CD14-positive monocyte (primary cell): ENCODE results near the gene ARID1B. TPM values are rescaled to one million over a fixed set of nuclear protein-coding genes. Genes with fewer than 3 reads are reported as not detected.

Experiments
- DNase-seq, 3 donors: peaks; one replicate each; pipeline ENCODE4 v3.0.0-alpha.2; 2011 to 2022
- H2AFZ ChIP-seq: 2 replicates; pipeline ENCODE4 v1.6.0; 2012; ENCODE audit warnings: mild to moderate bottlenecking, low read depth, low read length, inconsistent platforms; ENCODE audit not compliant: insufficient read depth, poor library complexity, severe bottlenecking
- H3K27ac ChIP-seq, 2 donors: 1 replicate in 1 of 2; 2 replicates in 1 of 2; pipeline ENCODE4 v1.5.1; 2012 to 2013; ENCODE audit warnings: low read length in 2 of 2, control low read depth in 1 of 2, inconsistent platforms in 1 of 2, low read depth in 1 of 2, mild to moderate bottlenecking in 1 of 2
- H3K27me3 ChIP-seq, 2 donors: one replicate each; pipeline versions ENCODE4 v1.6.0 to v1.6.1; 2011 to 2013; ENCODE audit warnings: low read length in 2 of 2; ENCODE audit not compliant: control insufficient read depth in 2 of 2, insufficient read depth in 2 of 2
- H3K36me3 ChIP-seq, 2 donors: replicated peaks in 1 of 2; 1 replicate in 1 of 2; 2 replicates in 1 of 2; pipeline versions ENCODE4 v1.5.1 to v1.6.1; 2012 to 2013; ENCODE audit warnings: low read length in 2 of 2, control low read depth in 1 of 2, inconsistent platforms in 1 of 2, mild to moderate bottlenecking in 1 of 2; ENCODE audit not compliant: insufficient read depth in 2 of 2, control insufficient read depth in 1 of 2
- H3K4me1 ChIP-seq, 2 donors: 1 replicate in 1 of 2; 2 replicates in 1 of 2; pipeline versions ENCODE4 v1.5.1 to v1.6.1; 2012 to 2013; ENCODE audit warnings: low read length in 2 of 2, control low read depth in 1 of 2, inconsistent platforms in 1 of 2, mild to moderate bottlenecking in 1 of 2, moderate library complexity in 1 of 2; ENCODE audit not compliant: insufficient read depth in 2 of 2, control insufficient read depth in 1 of 2
- H3K4me2 ChIP-seq: replicated peaks from 2 replicates; pipeline ENCODE3; 2012; ENCODE audit warnings: low read length, moderate library complexity, mild to moderate bottlenecking; ENCODE audit not compliant: poor library complexity, severe bottlenecking; ENCODE audit errors: extremely low read depth
- H3K4me3 ChIP-seq, 3 experiments: fragments of 200-600 bp in 1 of 3; sonication (generic) in 1 of 3; replicated peaks in 1 of 3; 1 replicate in 2 of 3; 2 replicates in 1 of 3; pipeline ENCODE4 v1.5.1; 2011 to 2013; ENCODE audit warnings: low read length in 3 of 3, mild to moderate bottlenecking in 3 of 3, control low read depth in 2 of 3, low read depth in 2 of 3, inconsistent platforms in 1 of 3, moderate library complexity in 1 of 3
- H3K79me2 ChIP-seq: 2 replicates; pipeline ENCODE4 v1.6.0; 2012; ENCODE audit warnings: mild to moderate bottlenecking, control low read depth, inconsistent platforms, low read length, moderate library complexity; ENCODE audit not compliant: insufficient read depth
- H3K9ac ChIP-seq: 2 replicates; pipeline ENCODE4 v1.6.0; 2017; ENCODE audit warnings: low read length, mild to moderate bottlenecking; ENCODE audit not compliant: insufficient read depth, poor library complexity, severe bottlenecking
- H3K9me3 ChIP-seq, 2 donors: replicated peaks in 1 of 2; 1 replicate in 1 of 2; 2 replicates in 1 of 2; pipeline versions ENCODE4 v1.5.1 to v1.6.1; 2012 to 2013; ENCODE audit warnings: low read length in 2 of 2, control low read depth in 1 of 2; ENCODE audit not compliant: control insufficient read depth in 1 of 2, insufficient read depth in 1 of 2
- H4K20me1 ChIP-seq: 2 replicates; pipeline ENCODE4 v1.6.0; 2012; ENCODE audit warnings: mild to moderate bottlenecking, low read length, control low read depth, moderate library complexity; ENCODE audit not compliant: insufficient read depth
- H3K27ac Mint-ChIP-seq, 7 donors: one replicate each; pipeline ENCODE4 v1.8.0; 2020; ENCODE audit warnings: mild to moderate bottlenecking in 7 of 7, mixed read lengths in 7 of 7, moderate library complexity in 6 of 7, inconsistent platforms in 2 of 7
- H3K27me3 Mint-ChIP-seq, 3 donors: one replicate each; pipeline ENCODE4 v1.8.0; 2021 to 2022; ENCODE audit warnings: low read depth in 3 of 3, mild to moderate bottlenecking in 3 of 3, mixed read lengths in 3 of 3, moderate library complexity in 3 of 3, inconsistent platforms in 1 of 3
- H3K36me3 Mint-ChIP-seq, 2 donors: one replicate each; pipeline ENCODE4 v1.8.0; 2020; ENCODE audit warnings: mixed read lengths in 2 of 2, inconsistent platforms in 1 of 2, mild to moderate bottlenecking in 1 of 2
- H3K4me1 Mint-ChIP-seq: one replicate; pipeline ENCODE4 v1.8.0; 2020; ENCODE audit warnings: mild to moderate bottlenecking, mixed read lengths
- H3K4me3 Mint-ChIP-seq, 2 donors: one replicate each; pipeline ENCODE4 v1.8.0; 2020; ENCODE audit warnings: mild to moderate bottlenecking in 2 of 2, mixed read lengths in 2 of 2, moderate library complexity in 1 of 2
- H3K9me3 Mint-ChIP-seq, 7 donors: one replicate each; pipeline ENCODE4 v1.8.0; 2020 to 2022; ENCODE audit warnings: mixed read lengths in 7 of 7, mild to moderate bottlenecking in 6 of 7, moderate library complexity in 6 of 7, inconsistent platforms in 2 of 7
- WGBS: methylation state at CpG from one replicate; pipeline ENCODE4 v1.1.5; 2013; ENCODE audit warnings: missing lambda C conversion rate; ENCODE audit not compliant: insufficient coverage; 5-methylcytosine and 5-hydroxymethylcytosine counted together
- intact Hi-C, 2 donors: fragments of 100-400 bp; cut with micrococcal nuclease; formaldehyde crosslinking; loops; one replicate each; pipeline versions ENCODE4 v1.15.0 to v1.15.1; 2023
- polyA plus RNA-seq, 3 donors: library from polyadenylated mRNA; depleted of rRNA in 1 of 3; unstranded in 2 of 3; stranded (reverse) in 1 of 3; fragments of 300-500 nt in 2 of 3; fragments of >200 nt in 1 of 3; fragmentation: Illumina TruSeq in 2 of 3; gene quantifications; 1 replicate in 2 of 3; 2 replicates in 1 of 3; pipeline ENCODE4 v1.2.3, GENCODE V29; 2012 to 2021
- TF ChIP-seq, protein P1 (sequence below): fragments of 200-600 bp; IDR thresholded peaks from one replicate; pipeline ENCODE4 v1.8.0; 2022; ENCODE audit warnings: antibody characterized with exemption, mild to moderate bottlenecking

ARID1B gene
- polyA plus RNA-seq, 3 donors = 3.2 to 22.1 (median 3.8) TPM

- H3K9me3 Mint-ChIP-seq = no peaks in the 10 kb centered on the region
- no peak overlapping the region for H3K27ac ChIP-seq
- no peak overlapping the region for H3K4me3 ChIP-seq
- H3K4me3 Mint-ChIP-seq = no peak overlapping the region
- no peaks in the 10 kb centered on the region for H3K4me1 ChIP-seq
- H3K36me3 ChIP-seq = no peaks in the 10 kb centered on the region
- TF ChIP-seq, protein P1, sequence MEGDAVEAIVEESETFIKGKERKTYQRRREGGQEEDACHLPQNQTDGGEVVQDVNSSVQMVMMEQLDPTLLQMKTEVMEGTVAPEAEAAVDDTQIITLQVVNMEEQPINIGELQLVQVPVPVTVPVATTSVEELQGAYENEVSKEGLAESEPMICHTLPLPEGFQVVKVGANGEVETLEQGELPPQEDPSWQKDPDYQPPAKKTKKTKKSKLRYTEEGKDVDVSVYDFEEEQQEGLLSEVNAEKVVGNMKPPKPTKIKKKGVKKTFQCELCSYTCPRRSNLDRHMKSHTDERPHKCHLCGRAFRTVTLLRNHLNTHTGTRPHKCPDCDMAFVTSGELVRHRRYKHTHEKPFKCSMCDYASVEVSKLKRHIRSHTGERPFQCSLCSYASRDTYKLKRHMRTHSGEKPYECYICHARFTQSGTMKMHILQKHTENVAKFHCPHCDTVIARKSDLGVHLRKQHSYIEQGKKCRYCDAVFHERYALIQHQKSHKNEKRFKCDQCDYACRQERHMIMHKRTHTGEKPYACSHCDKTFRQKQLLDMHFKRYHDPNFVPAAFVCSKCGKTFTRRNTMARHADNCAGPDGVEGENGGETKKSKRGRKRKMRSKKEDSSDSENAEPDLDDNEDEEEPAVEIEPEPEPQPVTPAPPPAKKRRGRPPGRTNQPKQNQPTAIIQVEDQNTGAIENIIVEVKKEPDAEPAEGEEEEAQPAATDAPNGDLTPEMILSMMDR = no peak
- H3K9me3 ChIP-seq = no peaks in the 10 kb centered on the region
- WGBS = 99% methylated on average over 7 of the region's 14 CpGs
- no peak overlapping the region for H2AFZ ChIP-seq
- no peak for DNase-seq
- peaks cover 0 to 2% (median 0%) of the 10 kb centered on the region in 3 donors for H3K27me3 Mint-ChIP-seq
- H3K9ac ChIP-seq = no peak overlapping the region
- H3K27ac Mint-ChIP-seq = peak overlapping the region in 4 of 7 donors; percentile 3 to 72 (median 25)
- peaks cover 6 to 10% of the 10 kb centered on the region in 2 donors for H3K36me3 Mint-ChIP-seq
- no peaks in the 10 kb centered on the region for H3K27me3 ChIP-seq
- no peak overlapping the region for H3K4me2 ChIP-seq
- H3K4me1 Mint-ChIP-seq = peaks cover 34% of the 10 kb centered on the region
- H4K20me1 ChIP-seq = peaks cover 100% of the 10 kb centered on the region
- peaks cover 99% of the 10 kb centered on the region for H3K79me2 ChIP-seq
- intact Hi-C loops = no loop called here
Measured at GRCh38 chr6:156822747-156823206, 45.6 kb downstream of the ARID1B start.

GRCh38 chr6:156824142-156824541 lies 47.0 kb downstream of the ARID1B start:
- no peak for DNase-seq
- H3K79me2 ChIP-seq = peaks cover 99% of the 10 kb centered on the region
- H3K9ac ChIP-seq = no peak overlapping the region
- no peak overlapping the region for H2AFZ ChIP-seq
- H3K27me3 ChIP-seq = no peaks in the 10 kb centered on the region
- peak overlapping the region in 1 of 7 donors; percentile 22 for H3K27ac Mint-ChIP-seq
- H3K4me2 ChIP-seq = no peak overlapping the region
- WGBS = 72% methylated on average over 6 of the region's 8 CpGs
- peaks cover 9 to 14% of the 10 kb centered on the region in 2 donors for H3K36me3 Mint-ChIP-seq
- peaks cover 100% of the 10 kb centered on the region for H4K20me1 ChIP-seq
- H3K9me3 Mint-ChIP-seq = no peaks in the 10 kb centered on the region
- peak overlapping the region in 1 of 2 donors; percentile 11 for H3K27ac ChIP-seq
- H3K27me3 Mint-ChIP-seq = peaks cover 0 to 2% (median 0%) of the 10 kb centered on the region in 3 donors
- H3K4me3 ChIP-seq = no peak overlapping the region
- TF ChIP-seq, protein P1 = no peak
- no peaks in the 10 kb centered on the region for H3K9me3 ChIP-seq
- peaks cover 36% of the 10 kb centered on the region for H3K4me1 Mint-ChIP-seq
- H3K4me1 ChIP-seq = no peaks in the 10 kb centered on the region
- no peak overlapping the region for H3K4me3 Mint-ChIP-seq
- intact Hi-C loops = no loop called here
- H3K36me3 ChIP-seq = peaks cover 2 to 3% of the 10 kb centered on the region in 2 donors
